Midbrain (tissue), 1 donor: ENCODE data around the gene MACROD1.
A peak's percentile ranks its signal among the peaks of the same experiment; 100 is the strongest.
"Not testable (repeated sequence)": the region's sequence is repeated elsewhere in the genome, so short reads cannot be mapped to it uniquely, and the experiment has no call there.

Experiments used
- DNase-seq: peaks from one replicate; lab custom pipeline; 2025; lab: John Stamatoyannopoulos, UW

Gene MACROD1

DNA sequence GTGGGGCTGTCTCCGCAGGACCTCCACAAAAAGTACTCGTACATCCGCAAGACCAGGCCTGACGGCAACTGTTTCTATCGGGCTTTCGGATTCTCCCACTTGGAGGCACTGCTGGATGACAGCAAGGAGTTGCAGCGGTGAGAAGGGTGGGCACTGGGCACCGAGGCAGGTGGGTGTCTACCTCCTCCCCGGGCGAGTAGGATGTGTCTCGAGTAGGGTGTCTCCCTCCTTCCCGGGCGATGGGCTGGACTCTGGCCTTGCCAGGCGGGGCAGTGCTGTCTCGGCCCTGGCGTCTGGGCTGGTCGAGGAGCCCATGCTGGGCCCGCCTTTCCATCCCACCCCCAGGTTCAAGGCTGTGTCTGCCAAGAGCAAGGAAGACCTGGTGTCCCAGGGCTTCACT, 169.4 kb downstream of the MACROD1 start:
- DNase-seq, result no peak

DNA sequence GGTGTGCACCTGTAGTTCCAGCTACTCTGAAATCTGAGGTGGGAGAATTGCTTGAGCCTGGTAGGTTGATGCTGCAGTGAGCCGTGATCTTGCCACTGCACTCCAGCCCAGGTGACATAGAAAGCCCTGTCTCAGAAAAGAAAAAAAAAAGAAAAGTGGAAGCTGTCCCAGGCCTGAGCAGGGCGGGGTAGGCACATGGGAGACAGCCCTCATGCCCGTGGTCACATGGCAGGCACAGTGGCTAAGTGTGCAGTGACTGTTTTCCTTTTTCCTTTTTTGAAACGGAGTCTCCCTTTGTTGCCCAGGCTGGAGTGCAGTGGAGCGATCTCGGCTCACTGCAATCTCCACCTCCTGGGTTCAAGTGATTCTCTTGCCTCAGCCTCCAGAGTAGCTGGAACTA, 171.9 kb downstream of the MACROD1 start:
- DNase-seq, result no peak

DNA sequence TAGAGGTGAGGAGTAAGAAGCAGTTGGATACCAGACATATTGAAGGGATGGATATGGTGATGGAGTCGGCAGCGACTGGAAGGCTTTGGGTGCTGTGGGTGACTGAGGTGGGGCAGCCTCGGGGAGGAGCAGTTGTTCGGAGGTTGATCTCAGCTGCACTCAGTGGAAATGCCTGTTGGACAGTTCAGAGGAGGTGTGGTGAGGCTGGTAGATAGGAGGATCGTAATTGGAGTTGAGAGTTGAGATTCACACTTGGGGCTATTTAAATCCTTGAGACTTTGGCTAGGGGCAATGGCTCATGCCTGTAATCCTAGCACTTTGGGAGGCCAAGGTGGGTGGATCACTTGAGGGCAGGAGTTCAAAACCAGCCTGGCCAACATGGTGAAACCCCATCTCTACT, 172.8 kb downstream of the MACROD1 start:
- no peak for DNase-seq

DNA sequence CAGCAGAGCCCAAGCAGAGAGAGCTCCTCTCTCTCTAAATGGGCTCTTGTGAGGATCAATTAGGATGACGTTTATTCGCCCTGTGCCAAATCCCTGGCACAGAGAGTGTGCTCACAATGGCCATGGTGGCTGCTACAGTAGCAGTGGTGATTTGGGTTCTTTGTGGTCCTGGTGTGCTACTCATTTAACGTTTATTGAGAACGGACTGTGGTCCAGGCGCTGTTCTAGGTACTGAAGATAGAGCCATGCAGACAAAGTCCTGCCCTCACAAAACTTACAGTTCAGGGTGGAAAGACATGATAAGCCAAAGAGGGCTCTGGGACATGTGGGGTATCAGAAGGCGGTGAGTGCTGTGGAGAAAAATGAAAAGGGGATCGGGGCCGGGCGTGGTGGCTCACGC, 174.4 kb downstream of the MACROD1 start:
- DNase-seq, result no peak

DNA sequence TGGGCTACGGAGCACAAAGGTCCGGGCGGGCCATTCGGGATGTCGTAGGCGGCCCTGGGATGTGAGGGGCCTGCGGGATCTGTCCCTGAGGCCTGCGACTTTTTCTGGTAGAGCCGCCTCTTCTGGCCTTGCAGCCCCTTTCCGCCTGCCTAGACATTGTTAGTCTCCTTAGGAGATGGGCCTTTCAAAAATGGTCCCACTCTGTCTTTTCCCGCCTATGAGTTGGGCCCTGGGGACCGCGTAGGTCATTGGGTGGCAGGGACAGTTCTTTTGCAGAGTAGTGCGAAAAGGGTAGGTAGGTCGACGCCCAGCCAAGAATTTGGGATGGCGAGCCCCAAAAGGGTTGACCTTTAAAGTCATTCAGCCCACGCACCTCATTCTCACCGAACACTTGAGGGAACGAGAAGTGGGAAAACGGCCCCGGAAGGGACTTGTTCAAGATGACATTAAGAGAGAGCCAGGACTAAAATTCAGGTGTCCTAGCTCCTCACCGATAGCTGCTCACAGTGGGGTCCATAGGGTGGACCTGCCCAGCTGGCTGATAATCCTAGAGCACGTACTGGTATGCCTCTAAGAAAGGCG, 178.9 kb downstream of the MACROD1 start:
- no peak for DNase-seq

DNA sequence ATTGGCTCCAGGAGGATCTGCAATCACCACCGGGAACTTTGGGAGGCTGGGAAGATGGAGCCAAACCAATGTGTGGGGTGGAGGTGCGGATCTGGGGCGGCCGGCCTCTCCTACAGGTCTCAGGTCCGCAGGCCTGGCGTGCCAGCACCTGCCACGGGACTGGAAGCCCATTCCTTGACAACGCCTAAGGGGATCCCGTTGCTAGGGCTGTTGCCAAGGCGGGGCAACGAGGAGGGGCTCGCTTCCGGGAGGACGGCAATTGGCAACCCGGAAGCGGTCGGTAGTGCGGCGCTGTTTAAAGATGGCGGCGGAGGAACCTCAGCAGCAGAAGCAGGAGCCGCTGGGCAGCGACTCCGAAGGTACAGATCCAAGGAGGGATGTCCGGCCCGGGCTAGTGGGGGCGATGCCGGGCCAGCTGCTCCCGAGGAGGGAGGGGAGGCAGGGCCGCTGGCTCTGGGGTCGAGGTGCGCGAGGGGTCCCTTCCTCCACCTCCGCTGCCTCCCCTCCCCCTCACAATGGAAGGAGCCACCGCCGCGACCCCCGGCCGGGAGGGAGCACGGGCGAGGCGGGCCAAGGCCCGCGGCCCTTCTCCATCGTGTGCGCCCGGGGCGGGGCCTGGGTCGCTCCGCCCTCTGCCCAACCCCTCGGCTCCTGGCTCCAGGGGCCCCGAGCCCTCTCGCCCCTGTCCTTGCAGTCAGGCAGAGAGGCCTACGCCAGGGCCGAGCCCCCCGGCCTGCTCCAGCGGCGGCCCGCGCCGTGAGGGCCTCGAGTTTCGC, 179.6 kb downstream of the MACROD1 start, which contains the start of gene OTUB1:
TSS of gene OTUB1 (plus strand) at position 283 of the 776 bp plus-strand sequence. CDS start at position 302, 19 bp downstream.
- DNase-seq, result peak; percentile 88

DNA sequence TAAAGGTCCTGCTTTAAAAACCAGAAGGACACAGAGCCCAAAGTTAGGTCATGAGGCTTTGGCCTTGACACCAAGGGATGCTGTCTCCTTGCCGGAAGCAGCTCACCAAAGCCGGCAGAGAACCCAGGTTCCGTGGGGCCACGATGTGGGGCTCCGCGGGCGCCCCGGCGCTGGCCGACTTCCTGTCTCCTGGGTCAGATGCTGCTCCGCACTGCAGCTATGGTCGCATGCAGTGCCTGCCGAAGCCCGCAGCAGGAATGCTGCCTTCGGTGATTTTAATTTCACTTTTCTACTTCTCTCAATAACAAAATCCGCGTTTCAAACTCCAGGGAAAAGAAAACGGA, 180.1 kb downstream of the MACROD1 start:
- no peak for DNase-seq

DNA sequence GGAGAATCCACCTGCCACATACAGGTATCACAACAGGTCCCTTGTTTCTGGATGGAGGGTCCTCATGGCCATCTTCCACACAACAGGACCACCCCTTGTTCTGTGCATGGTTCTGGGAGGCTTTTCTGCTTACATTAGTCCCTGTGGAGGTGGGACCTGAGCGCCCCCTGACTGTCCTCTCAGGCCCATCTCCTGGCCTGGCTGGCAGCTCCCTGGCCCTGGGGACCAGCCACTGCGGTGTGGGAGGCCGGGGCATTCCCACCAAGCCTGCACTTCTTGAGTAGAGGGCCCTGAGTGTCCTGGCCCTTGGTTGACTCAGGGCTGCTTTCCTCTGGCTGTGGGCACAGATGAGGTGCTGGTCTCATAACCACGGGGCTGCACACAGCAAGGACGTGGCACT, 186.5 kb downstream of the MACROD1 start:
- DNase-seq, result no peak

DNA sequence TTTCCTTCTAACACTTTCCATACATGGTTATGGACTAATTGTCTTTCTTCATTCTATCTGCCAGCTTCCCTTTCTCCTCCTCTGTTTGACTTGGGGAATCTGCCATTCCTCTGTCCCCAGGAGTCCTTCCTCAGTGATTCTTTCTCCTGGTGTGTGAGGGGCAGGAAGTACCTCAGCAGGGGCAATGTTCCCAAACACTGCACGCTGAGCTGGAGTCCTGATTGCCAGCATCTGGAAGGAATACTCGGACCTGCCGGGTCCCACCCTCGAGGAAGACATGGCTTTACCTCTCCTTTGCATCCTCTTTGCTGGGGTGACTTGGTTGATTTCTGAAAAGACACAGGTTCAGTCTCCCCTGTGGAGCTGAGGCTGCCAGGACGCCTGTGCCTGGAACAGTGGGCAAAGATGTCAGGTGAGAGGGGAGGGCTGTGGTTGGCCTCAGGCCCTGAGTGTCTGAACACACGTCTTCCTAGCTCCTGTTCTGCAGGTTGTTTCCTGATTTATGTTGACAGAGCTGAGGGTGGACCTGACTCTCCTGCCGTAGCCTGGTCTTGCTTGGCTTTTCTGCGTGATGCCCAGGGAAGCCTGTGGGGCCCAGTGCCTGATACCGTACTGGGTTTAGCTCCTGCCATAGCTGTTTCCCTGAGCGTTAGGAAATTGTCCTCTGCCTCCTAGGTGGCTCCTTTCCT, 187.2 kb downstream of the MACROD1 start:
- no peak for DNase-seq

DNA sequence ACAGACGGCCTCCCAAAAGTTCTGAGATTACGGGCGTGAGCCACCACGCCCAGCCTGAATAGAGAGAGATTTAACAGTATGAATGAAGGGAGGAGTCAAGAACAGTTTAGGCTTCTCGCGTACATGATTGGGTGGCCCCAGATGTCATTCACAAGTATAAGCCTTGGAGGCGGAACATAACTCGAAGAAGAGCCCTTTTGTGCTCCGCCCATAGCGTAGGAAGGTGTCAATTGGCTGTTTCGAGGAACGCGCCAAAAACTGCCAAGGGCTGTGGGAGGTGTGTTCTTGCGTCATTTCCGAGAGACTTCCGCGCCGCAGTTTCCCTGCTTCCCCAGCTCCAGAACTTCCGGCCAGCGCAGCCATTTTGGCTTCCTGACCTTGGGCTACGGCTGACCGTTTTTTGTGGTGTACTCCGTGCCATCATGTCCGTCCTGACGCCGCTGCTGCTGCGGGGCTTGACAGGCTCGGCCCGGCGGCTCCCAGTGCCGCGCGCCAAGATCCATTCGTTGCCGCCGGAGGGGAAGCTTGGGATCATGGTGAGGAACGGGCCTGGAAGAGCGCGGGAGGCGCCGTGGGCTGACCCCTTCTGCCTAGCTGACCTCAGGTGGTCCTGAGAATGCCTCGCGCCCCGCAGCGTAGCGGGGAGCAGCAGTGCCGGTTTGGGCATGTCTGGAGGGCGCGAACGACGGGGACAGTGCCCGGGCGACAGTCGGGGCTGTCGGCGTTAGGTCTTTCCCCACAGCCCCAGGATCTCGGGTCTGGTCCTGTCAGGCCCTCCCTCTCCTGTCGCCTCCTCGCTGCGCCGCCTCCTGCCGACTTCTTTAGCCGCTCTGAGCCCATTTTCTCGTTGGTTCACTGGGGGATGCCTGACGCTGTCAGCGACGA, 191.4 kb downstream of the MACROD1 start, which contains the start of gene COX8A:
TSS of gene COX8A (plus strand) at position 362 of the 885 bp plus-strand sequence. CDS start at position 423, 61 bp downstream.
- DNase-seq, result peak; percentile 100

DNA sequence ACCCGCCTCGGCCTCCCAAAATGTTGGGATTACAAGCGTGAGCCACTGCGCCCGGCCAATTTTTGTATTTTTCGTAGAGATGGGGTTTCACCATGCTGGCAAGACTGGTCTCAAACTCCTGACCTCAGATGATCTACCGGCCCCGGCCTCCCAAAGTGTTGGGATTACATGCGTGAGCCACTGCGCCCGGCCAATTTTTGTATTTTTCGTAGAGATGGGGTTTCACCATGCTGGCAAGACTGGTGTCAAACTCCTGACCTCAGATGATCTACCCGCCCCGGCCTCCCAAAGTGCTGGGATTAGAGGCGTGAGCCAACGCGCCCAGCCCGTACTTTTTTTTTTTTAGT, 192.0 kb downstream of the MACROD1 start:
- not testable (repeated sequence) for DNase-seq

DNA sequence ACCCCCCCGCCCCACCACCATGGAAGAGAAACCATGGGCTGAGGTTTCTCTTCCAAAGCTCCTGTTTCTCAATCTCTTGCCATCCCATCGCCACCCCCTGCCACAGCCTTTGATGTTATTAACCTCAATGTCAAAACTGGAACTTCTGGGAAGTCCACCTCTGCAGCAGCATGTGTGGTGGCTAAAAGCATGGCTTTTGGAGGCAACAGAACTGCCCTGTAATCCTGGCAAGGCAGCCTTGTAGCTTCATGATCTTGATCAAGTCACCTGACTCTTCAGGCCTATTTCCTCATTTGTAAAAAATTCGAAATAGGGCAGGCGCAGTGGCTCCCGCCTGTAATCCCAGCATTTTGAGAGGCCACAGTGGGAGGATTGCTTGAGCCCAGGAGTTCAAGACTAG, 195.0 kb downstream of the MACROD1 start:
- DNase-seq, result no peak

DNA sequence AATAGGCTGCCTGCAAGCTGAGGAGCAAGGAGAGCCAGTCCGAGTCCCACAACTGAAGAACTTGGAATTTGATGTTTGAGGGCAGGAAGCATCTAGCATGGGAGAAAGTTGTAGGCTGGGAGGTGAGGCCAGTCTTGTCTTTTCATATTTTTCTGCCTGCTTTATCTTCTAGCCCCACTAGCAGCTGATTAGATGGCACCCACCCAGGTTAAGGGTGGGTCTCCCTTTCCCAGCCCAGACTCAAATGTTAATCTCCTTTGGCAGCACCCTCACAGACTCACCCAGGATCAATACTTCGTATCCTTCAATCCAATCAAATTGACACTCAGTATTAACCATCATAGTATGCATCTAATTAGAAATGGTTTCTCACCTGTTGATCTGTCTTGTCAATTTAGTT, 196.5 kb downstream of the MACROD1 start:
- DNase-seq, result no peak

DNA sequence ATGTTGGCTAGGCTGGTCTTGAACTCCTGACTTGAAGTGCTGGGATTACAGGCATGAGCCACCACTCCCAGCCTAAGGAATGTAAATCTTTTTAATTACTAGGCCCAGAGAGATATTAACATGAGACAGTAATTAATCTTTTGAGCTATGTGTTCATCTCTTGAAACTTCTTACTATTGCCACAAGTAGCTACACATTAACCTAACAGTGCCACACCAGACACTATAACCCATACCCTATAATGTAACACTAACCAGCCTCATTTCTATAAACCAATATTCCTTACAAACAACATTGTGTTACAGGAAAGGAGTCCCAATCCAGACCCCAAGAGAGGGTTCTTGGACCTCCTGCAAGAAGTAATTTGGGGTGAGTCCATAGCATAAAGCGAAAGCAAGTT, 199.5 kb downstream of the MACROD1 start:
- no peak for DNase-seq

DNA sequence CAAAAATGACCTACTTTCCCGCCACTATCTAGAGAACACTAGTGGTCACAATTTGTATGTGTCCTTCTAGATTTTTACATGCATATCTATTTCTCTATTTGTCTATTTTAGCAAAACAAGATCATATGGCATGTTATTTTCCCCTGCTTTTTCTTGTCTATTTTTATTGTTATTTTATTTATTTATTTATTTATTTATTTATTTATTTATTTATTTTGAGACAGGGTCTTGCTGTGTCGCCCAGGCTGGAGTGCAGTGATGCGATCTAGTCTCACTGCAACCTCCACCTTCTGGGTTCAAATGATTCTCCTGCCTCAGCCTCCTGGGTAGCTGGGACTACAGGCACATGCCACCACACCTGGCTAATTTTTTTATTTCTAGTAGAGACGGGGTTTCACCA, 202.0 kb downstream of the MACROD1 start:
- not testable (repeated sequence) for DNase-seq

DNA sequence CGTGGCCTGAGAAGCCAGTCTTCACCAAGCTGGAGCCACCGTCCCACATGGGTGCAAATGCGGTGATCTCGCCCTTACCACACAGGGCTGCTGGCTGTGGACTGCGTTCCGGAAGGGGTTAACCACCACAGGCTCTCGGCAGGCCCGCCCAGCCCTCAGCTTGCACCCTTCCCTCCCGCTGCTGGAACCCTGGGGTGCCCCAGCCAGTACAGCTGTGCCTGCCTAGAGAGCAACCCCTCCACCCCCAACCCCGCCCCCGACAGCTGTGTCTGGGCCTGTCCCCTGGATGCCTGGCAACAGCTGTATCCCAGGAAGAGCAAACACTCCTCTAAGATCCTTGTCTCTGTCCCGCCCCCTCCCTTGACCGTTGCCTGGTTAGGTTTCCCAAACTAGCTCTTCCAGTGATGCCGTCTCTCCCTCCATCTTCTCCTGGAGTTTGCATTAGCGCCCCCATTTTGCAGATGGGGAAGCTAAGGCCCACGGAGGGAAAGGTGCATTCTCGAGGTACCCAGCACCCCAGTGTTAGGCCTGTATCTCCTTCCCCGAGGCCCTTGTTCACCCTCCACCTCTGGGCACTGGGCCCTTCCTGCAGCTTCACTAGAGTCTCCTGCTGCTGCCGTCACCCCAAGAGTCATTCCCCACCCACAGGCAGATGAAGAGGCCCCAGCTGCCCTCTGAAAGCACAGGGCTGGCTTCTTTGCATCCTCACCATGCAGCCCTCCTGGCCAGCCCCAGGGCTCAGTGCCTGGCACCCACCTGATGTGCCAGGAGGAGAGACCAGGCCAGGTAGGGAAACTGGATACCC, 204.1 kb downstream of the MACROD1 start:
- no peak for DNase-seq

DNA sequence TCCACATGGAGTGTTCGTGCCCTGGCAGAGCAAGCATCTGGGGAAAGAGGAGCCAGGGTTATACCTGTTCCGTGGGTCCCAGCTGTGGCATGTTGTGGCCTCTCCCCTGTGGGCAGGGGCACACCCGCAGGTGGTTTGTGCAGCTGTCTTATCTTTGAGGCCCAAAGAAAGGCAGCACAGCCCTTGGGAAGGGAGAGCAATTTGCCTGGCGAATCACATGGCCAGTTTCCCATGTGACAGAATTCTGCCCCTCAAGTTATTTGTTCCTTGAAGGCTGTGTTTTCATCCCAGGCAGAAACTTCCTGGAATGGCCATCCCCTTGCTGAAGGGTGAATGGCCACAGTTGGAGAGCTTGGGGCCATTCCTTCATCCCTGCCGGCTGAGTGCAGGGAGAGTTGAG, 207.9 kb downstream of the MACROD1 start:
- no peak for DNase-seq

DNA sequence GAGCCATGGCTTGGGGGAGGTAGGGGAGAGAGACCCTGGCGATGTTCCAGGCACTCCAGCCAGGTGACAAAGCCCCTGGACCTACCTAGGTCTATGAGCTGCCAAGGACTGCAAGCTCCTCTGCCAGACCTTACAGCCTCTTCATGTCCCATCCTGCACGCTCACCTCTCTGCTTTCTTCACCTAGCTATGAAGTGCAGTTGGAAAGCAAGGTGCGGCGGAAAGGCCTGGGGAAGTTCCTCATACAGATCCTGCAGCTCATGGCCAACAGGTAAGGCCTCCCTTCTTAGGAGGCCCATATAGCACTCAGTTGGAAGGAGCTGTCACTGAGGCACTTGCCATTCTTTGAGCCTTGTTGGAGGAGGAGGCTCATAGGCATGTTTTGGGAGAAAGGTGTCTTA, 213.3 kb downstream of the MACROD1 start:
- no peak for DNase-seq

DNA sequence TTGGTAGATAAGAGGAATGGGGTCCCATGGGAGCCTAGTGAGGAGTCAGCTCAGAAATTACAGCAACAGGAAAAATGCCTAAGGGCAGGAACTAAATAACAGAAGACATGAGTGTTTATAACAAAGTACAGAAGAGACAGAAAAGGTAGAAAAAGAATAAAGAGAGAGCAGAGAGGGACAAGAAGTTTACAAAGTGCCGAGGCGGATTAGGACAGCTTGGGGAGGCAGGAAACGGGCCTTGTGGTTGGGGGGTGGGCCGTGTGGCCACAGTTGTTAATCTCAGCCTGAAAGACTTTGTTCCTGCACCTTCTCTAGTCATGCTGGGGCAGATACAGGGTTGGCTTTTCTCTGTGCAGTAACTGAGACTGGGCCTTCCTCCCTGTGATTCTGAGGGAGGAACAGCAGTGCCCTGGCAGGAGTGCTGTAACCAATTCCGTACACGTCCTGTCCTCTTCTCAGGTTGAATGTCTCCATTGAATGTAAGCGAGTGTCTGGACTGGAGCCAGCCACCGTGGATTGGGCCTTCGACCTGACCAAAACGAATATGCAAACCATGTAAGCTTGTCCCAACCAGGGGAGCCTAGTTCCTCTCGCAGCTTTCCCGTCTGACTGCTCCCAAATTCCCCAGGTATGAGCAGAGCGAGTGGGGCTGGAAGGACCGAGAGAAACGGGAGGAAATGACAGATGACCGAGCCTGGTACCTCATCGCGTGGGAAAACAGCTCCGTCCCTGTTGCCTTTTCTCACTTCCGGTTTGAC, 214.0 kb downstream of the MACROD1 start:
- no peak for DNase-seq
